MCF 10A (cell line): Measurements from ENCODE around the gene ADGRF3. TPM values are rescaled to one million over a fixed set of nuclear protein-coding genes. Genes with fewer than 3 reads are reported as not detected.
"Not testable (repeated sequence)": the region's sequence is repeated elsewhere in the genome, so short reads cannot be mapped to it uniquely, and the experiment has no call there.

Source experiments
- BruUV-seq: library from RNA; stranded (reverse); fragments of 400-500 nt; replicated peaks from 2 replicates; lab custom pipeline; 2021; lab: Mats Ljungman, UMichigan
- CTCF ChIA-PET: fragments of 300-600 bp; sonication (Branson Sonifier 250); formaldehyde crosslinking; extraction: SDS; loops from one replicate; lab custom pipeline; 2021; ENCODE audit warnings: antibody characterized with exemption, inconsistent platforms; lab: Yijun Ruan, JAX
- POLR2A ChIA-PET: fragments of 300-600, 350-650 bp; sonication (Branson Sonifier 250); formaldehyde crosslinking; extraction: SDS; loops from one replicate; lab custom pipeline; 2020; ENCODE audit warnings: antibody characterized with exemption, inconsistent platforms; lab: Yijun Ruan, JAX
- DNase-seq: peaks from one replicate; pipeline ENCODE4 v3.0.0-alpha.2; 2018; ENCODE audit not compliant: unreplicated experiment
- H3K27ac Mint-ChIP-seq: one replicate; pipeline ENCODE4 v1.8.0; 2022; ENCODE audit warnings: mild to moderate bottlenecking, low read depth, mixed read lengths; ENCODE audit not compliant: unreplicated experiment
- H3K27me3 Mint-ChIP-seq: one replicate; pipeline ENCODE4 v1.8.0; 2022; ENCODE audit warnings: mixed read lengths; ENCODE audit not compliant: insufficient read depth, unreplicated experiment
- H3K36me3 Mint-ChIP-seq: one replicate; pipeline ENCODE4 v1.8.0; 2022; ENCODE audit warnings: mild to moderate bottlenecking, moderate library complexity, mixed read lengths; ENCODE audit not compliant: insufficient read depth, unreplicated experiment
- H3K4me1 Mint-ChIP-seq: one replicate; pipeline ENCODE4 v1.8.0; 2022; ENCODE audit warnings: mixed read lengths; ENCODE audit not compliant: insufficient read depth, unreplicated experiment
- H3K4me3 Mint-ChIP-seq: one replicate; pipeline ENCODE4 v1.8.0; 2022; ENCODE audit warnings: mild to moderate bottlenecking, moderate library complexity, mixed read lengths; ENCODE audit not compliant: unreplicated experiment
- H3K9me3 Mint-ChIP-seq: one replicate; pipeline ENCODE4 v1.8.0; 2022; ENCODE audit warnings: mixed read lengths; ENCODE audit not compliant: unreplicated experiment
- intact Hi-C: fragments of 100-400 bp; cut with micrococcal nuclease; formaldehyde crosslinking; loops from 2 replicates; pipeline ENCODE4 v1.14.1; 2022
- total RNA-seq: library from RNA; stranded (reverse); gene quantifications from 2 replicates; pipeline ENCODE4 v1.2.3, GENCODE V29; 2022
- TF ChIP-seq, protein P1 (sequence below): fragments of 200-600 bp; IDR thresholded peaks from one replicate; pipeline ENCODE4 v1.8.0; 2022; ENCODE audit warnings: antibody characterized with exemption, mild to moderate bottlenecking; ENCODE audit not compliant: unreplicated experiment

ADGRF3 gene
- total RNA-seq, 1 experiment from 2014 or later = not detected

DNA sequence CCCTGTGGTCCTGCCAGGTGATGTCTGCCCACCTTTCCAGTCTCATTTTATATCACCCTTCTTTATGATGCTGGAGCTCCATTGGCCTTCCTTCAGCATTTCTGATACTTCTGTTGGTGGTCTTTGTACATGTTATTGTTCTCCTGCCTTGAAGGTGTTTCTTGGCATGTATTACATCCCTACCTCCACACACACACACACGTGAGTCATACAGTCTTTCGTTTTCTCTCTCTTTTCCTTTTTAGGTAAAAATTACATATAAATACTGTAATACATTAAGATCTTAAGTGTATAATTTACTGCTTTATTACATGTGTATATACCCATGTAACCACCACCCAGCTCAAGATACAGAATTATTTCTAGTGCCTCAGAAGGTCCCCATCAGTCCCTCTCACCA, 10.2 kb upstream of the ADGRF3 start:
- ChIA-PET POLR2A (interaction anchor here (0.6 to 7.0 kb wide), 6 partner anchors 9 to 121 kb away, joined by 4 to 121 read pairs (median 6); partner anchors contain the start of genes ADGRF3, HADHA, HADHB and OTOF), CTCF (interaction anchor here (0.9 to 1.3 kb wide), 4 partner anchors 10 to 29 kb away, joined by 3 to 4 read pairs (median 3); partner anchors contain the start of genes ADGRF3 and SELENOI)
- peak overlapping the region; percentile 56 for H3K27ac Mint-ChIP-seq

DNA sequence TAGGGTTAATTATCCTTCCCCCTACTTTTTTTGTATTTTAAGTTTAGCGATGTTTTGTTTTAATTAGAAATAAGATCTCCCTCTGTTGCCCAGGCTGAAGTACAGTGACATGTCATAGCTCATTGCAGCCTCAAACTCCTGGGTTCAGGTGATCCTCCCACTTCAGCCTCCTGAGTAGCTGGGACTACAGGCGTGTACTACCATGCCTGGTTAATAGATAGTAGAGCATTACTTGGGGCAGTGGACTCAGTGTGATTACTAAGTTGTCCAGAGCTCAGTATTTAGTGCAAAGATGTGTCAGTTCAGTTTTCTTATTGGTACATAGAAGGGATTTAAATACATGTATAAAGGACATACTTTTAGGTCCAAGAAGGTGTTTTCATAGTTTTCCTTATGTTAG, 9.5 kb upstream of the ADGRF3 start:
- no peaks in the 10 kb centered on the region for H3K9me3 Mint-ChIP-seq
- H3K4me1 Mint-ChIP-seq = peaks cover 64% of the 10 kb centered on the region
- TF ChIP-seq, protein P1, sequence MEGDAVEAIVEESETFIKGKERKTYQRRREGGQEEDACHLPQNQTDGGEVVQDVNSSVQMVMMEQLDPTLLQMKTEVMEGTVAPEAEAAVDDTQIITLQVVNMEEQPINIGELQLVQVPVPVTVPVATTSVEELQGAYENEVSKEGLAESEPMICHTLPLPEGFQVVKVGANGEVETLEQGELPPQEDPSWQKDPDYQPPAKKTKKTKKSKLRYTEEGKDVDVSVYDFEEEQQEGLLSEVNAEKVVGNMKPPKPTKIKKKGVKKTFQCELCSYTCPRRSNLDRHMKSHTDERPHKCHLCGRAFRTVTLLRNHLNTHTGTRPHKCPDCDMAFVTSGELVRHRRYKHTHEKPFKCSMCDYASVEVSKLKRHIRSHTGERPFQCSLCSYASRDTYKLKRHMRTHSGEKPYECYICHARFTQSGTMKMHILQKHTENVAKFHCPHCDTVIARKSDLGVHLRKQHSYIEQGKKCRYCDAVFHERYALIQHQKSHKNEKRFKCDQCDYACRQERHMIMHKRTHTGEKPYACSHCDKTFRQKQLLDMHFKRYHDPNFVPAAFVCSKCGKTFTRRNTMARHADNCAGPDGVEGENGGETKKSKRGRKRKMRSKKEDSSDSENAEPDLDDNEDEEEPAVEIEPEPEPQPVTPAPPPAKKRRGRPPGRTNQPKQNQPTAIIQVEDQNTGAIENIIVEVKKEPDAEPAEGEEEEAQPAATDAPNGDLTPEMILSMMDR = no peak
- H3K4me3 Mint-ChIP-seq = peak overlapping the region; percentile 22
- no TSS peak for BruUV-seq
- H3K27ac Mint-ChIP-seq = peak overlapping the region; percentile 56
- peaks cover 24% of the 10 kb centered on the region for H3K36me3 Mint-ChIP-seq
- H3K27me3 Mint-ChIP-seq = no peaks in the 10 kb centered on the region
- CTCF ChIA-PET = interaction anchor here (0.6 to 1.3 kb wide), 7 partner anchors 9 to 861 kb away, joined by 3 to 4 read pairs (median 3); partner anchors contain the start of genes ADGRF3 and SELENOI
- no peak for DNase-seq
- intact Hi-C loops = no loop called here
- POLR2A ChIA-PET = interaction anchor here (0.6 to 7.0 kb wide), 10 partner anchors 10 to 147 kb away, joined by 3 to 121 read pairs (median 6); partner anchors contain the start of genes ADGRF3, HADHA, HADHB and OTOF

More for the DNA sequence above, 10.2 kb upstream of the ADGRF3 start:
- peaks cover 24% of the 10 kb centered on the region for H3K36me3 Mint-ChIP-seq
- no peaks in the 10 kb centered on the region for H3K27me3 Mint-ChIP-seq
- TF ChIP-seq, protein P1 = no peak
- H3K4me1 Mint-ChIP-seq = peaks cover 57% of the 10 kb centered on the region
- no TSS peak for BruUV-seq
- no peak for DNase-seq
- H3K4me3 Mint-ChIP-seq = no peak overlapping the region
- intact Hi-C loops = no loop called here
- H3K9me3 Mint-ChIP-seq = no peaks in the 10 kb centered on the region

DNA sequence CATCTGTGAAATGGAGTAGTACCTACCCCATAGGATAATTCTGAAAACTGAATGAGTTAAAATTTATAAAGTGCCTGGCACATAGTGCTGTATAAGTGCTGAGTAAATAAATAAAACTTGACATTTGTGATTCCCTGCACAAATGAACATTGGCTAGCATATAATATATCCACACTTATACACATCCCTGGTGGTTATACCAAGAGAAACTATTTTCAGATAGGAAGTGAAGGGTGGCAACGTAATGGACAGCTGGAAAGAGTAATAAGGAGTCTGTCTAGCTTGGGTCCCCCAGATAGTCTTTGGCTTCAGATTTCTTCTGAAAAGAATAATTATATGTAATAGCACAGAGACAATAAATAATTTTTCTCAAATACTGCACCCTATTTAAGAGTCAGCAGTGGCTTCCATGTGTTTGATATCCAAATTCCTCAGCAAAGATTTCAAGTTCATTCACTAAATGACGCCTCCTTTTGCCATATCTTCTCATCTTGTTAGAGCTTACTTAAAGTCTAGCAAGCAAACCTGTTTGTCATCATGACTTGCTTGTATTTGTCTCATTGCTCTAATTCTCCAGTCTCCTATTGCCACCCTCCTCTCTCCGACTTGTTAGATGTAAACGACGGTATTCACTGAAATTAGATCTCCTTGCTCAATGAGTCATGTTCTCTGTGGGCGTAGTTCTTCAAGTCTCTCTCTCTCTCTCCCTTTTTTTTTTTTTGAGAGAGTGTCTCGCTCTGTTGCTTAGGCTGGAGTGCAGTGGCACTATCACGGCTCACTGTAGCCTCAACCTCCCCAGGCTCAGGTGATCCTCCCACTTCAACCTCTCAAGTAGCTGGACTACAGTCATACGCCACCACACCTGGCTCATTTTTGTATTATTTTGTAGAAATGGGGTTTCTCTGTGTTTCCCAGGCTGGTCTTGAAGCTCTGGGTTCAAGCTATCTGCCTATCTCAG, 8.7 kb upstream of the ADGRF3 start:
- POLR2A ChIA-PET = interaction anchor here (0.6 to 7.0 kb wide), 12 partner anchors 8 to 146 kb away, joined by 3 to 121 read pairs (median 5); partner anchors contain the start of genes ADGRF3, HADHA, HADHB and SELENOI
- intact Hi-C loops = no loop called here
- peak overlapping the region; percentile 56 for H3K27ac Mint-ChIP-seq
- no peaks in the 10 kb centered on the region for H3K27me3 Mint-ChIP-seq
- H3K36me3 Mint-ChIP-seq = peaks cover 26% of the 10 kb centered on the region
- H3K4me3 Mint-ChIP-seq = peak overlapping the region; percentile 44
- CTCF ChIA-PET = interaction anchor here (0.6 to 1.3 kb wide), 9 partner anchors 10 to 1012 kb away, joined by 3 to 4 read pairs (median 3); no protein-coding TSS in a partner anchor
- TF ChIP-seq, protein P1 = no peak
- TSS peak; percentile 58 for BruUV-seq
- H3K9me3 Mint-ChIP-seq = no peaks in the 10 kb centered on the region
- peaks cover 64% of the 10 kb centered on the region for H3K4me1 Mint-ChIP-seq
- DNase-seq = peak; percentile 96

DNA sequence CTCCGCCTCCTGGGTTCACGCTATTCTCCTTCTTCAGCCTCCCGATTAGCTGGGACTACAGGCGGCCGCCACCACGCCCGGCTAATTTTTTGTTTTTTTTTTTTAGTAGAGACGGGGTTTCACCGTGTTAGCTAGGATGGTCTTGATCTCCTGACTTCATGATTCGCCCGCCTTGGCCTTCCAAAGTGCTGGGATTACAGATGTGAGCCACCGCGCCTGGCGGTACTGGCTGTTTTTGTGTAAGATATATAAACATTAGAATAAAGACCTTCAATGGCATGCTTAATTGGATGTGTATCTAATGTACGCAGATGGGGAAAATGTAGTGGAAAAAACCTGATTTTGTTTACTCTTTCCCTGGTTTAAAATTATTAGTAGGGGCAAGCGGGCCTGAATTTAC, 7.9 kb upstream of the ADGRF3 start:
- POLR2A ChIA-PET = interaction anchor here (0.9 to 7.0 kb wide), 7 partner anchors 9 to 111 kb away, joined by 4 to 121 read pairs (median 9); partner anchors contain the start of genes ADGRF3, HADHA, HADHB and SELENOI
- DNase-seq, H3K9me3 Mint-ChIP-seq, H3K27me3 Mint-ChIP-seq, intact Hi-C loops, BruUV-seq, H3K4me3 Mint-ChIP-seq: not testable (repeated sequence)
- Mint-ChIP-seq H3K27ac (peak overlapping the region; percentile 56), H3K36me3 (peaks cover 28% of the 10 kb centered on the region), H3K4me1 (peaks cover 60% of the 10 kb centered on the region)
- CTCF ChIA-PET = interaction anchor here (1.0 to 1.3 kb wide), 3 partner anchors 9 to 30 kb away, joined by 3 to 4 read pairs (median 3); no protein-coding TSS in a partner anchor
